Ascending aorta (tissue), 2 donors: ENCODE measurements around the gene GPRC5A. TPM values are rescaled to one million over a fixed set of nuclear protein-coding genes. Genes with fewer than 3 reads are reported as not detected.

ENCODE experiments used
- DNase-seq, 2 donors: peaks; one replicate each; pipeline ENCODE4 v3.0.0-alpha.2; 2019; ENCODE audit warnings: low spot score in 2 of 2
- H3K27ac ChIP-seq, 2 donors: fragments of 200-600 bp; sonication (generic); one replicate each; pipeline ENCODE4 v1.5.1; 2016 to 2017; ENCODE audit warnings: mild to moderate bottlenecking in 1 of 2
- H3K27me3 ChIP-seq: fragments of 200-600 bp; sonication (generic); one replicate; pipeline ENCODE4 v1.5.1; 2017
- H3K36me3 ChIP-seq, 2 donors: fragments of 200-600 bp; sonication (generic); one replicate each; pipeline ENCODE4 v1.5.1; 2016
- H3K4me1 ChIP-seq, 2 donors: fragments of 200-600 bp; sonication (generic); one replicate each; pipeline ENCODE4 v1.5.1; 2016 to 2017; ENCODE audit warnings: mild to moderate bottlenecking in 1 of 2
- H3K4me3 ChIP-seq, 2 donors: fragments of 200-600 bp; sonication (generic); one replicate each; pipeline ENCODE4 v1.5.1; 2016 to 2017; ENCODE audit warnings: mild to moderate bottlenecking in 1 of 2
- H3K9me3 ChIP-seq, 2 donors: fragments of 200-600 bp; sonication (generic); one replicate each; pipeline ENCODE4 v1.5.1; 2016
- CTCF ChIP-seq, 3 experiments: fragments of 200-600 bp in 2 of 3; fragments of 450-650 bp in 1 of 3; sonication (generic) in 2 of 3; IDR thresholded peaks; one replicate each; pipeline ENCODE4 v1.5.1; 2016 to 2019; ENCODE audit warnings: antibody characterized with exemption in 3 of 3, mild to moderate bottlenecking in 1 of 3, moderate library complexity in 1 of 3
- intact Hi-C: fragments of 100-400 bp; cut with DNase I; formaldehyde crosslinking; loops from one replicate; pipeline ENCODE4 v1.15.1; 2023
- total RNA-seq: library from RNA; depleted of rRNA; stranded (reverse); fragments of >200 nt; gene quantifications from one replicate; pipeline ENCODE4 v1.1.0, GENCODE V29; 2016

GPRC5A gene
- total RNA-seq, 1 donor from 2014 or later, result 23.8 TPM

DNA sequence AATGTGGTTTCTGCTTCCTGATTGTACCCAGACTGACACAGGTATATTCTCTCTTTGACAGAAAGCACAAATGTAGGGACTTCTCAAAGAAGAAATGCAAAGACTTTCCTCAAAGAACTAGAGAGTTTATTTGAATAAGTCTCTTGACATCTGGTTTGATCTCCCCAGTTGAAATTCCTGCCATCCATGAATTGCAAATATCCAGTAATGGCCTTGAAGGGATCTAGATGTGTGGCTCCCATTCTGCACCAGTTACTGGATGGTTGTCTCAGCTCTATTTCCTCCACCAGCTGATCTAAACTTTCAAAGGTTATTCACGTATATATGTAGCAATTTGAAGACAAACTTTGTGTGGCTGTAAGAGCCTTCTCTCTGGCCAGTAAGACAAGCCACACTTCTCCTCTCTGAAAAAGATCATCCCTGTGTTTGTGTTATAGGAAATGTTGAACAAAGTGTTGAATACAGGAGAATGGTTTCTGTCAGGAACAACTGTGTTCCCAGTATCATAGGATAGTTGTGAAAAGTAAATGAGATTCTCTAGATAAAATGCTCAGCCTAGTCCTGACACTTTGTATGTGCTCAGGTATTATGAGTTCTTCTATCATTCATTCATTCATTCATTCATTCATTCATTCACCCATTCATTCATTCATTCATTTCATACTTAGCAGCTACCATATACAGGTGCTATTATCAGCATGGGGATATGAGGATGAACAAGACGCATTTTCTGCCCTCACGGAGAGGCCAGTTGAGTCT lies 22.7 kb upstream of the GPRC5A start:
- Histone ChIP-seq H3K4me1 (no peaks in the 10 kb centered on the region), H3K27ac (no peak overlapping the region), H3K36me3 (no peaks in the 10 kb centered on the region), H3K27me3 (no peaks in the 10 kb centered on the region), H3K9me3 (no peaks in the 10 kb centered on the region), H3K4me3 (no peak overlapping the region)
- intact Hi-C loops, result no loop called here
- no peak for TF ChIP-seq CTCF (IDR thresholded peaks at IDR 0.05)
- no peak for DNase-seq

DNA sequence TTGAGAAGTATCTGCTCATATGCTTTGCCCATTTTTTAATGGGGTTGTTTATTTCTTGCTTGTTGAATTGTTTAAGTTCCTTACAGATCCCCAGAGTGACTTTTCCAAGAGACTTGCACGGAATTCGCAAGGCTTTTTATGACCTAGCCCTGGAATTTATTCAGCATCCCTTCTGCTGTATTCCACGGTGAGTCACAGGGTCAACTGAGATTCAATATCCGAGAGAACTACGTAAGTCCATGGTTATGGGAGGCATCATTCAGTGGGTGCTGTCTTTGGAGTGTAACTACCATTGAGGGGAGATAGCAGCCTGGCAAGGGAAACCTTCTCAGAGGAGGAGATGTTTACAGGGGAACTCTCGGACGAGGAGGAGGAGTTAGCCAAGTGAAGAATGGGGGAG lies 20.9 kb upstream of the GPRC5A start:
- Histone ChIP-seq H3K9me3 (no peaks in the 10 kb centered on the region), H3K27ac (no peak overlapping the region), H3K4me3 (no peak overlapping the region), H3K36me3 (no peaks in the 10 kb centered on the region), H3K4me1 (no peaks in the 10 kb centered on the region), H3K27me3 (no peaks in the 10 kb centered on the region)
- no peak for TF ChIP-seq CTCF (IDR thresholded peaks at IDR 0.05)
- intact Hi-C loops, result no loop called here
- no peak for DNase-seq

DNA sequence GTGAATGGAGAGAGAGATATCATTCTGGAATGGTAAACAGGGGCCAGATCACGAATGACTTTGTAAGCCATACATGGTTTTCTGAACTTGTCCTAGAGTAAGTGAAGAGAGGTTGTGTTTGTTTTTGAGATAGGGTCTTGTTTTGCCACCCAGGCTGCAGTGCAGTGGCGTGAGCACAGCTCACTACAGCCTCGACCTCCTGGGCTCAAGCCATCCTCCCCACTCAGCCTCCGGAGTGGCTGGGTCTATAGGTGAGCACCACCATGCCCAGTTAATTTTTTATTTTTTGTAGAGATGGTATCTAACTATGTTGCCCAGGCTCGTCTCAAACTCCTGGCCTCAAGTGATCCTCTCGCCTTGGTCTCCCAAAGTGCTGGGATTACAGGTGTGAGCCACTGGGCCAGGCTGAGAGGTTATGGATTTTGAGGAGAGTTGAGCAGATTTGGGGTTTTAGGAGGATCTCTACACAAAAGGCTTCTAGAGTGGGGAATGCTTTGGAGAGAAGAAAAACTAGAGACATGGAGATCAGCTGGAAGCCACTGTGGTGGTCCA lies 19.7 kb upstream of the GPRC5A start:
- no peaks in the 10 kb centered on the region for H3K4me1 ChIP-seq
- H3K36me3 ChIP-seq, result no peaks in the 10 kb centered on the region
- no peaks in the 10 kb centered on the region for H3K9me3 ChIP-seq
- no peak for DNase-seq
- no peak overlapping the region for H3K4me3 ChIP-seq
- intact Hi-C loops, result no loop called here
- H3K27ac ChIP-seq, result no peak overlapping the region
- no peaks in the 10 kb centered on the region for H3K27me3 ChIP-seq
- TF ChIP-seq CTCF (IDR thresholded peaks at IDR 0.05), result no peak

DNA sequence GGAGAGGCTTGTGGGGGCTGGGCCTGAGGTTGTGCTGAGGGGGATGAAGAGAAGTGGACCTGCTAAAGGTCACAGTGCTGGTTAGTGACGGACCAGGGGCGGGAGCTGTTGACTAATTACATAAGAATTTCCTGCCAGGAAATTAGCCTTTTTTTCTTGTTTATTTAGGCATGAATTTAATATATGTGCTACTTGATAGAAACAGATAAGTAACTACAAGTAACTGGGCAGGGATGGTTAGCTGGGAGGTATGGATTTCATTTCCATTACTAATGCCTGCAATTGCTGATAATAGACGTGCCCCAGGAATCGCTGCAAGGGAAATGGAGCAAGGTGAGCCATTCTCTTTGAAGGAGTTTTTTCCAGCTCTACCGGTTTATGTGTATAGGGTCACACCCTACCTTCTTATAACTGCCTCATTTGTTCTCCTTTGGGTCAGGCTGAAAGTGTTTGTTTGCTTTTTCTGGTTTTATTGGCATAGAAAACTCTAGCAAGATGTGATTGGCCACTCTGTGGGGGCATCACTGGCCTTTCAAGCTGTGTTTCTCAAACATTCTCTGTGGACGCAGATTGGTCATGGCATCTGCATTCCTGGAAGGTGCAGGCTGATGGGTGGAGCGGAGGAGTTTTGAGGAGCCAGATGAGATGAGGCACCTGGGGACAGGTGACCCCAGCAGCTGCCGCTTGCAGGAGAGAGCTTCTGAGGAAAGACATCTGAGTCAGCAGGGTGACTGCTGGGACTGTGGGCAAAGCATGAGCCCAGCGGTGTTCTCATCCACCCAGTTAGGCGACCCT lies 19.0 kb upstream of the GPRC5A start:
- H3K4me3 ChIP-seq, result no peak overlapping the region
- DNase-seq, result no peak
- H3K27ac ChIP-seq, result no peak overlapping the region
- H3K9me3 ChIP-seq, result no peaks in the 10 kb centered on the region
- H3K27me3 ChIP-seq, result no peaks in the 10 kb centered on the region
- TF ChIP-seq CTCF (IDR thresholded peaks at IDR 0.05), result no peak
- intact Hi-C loops, result no loop called here
- H3K4me1 ChIP-seq, result peaks cover 0 to 3% of the 10 kb centered on the region in 2 donors
- H3K36me3 ChIP-seq, result no peaks in the 10 kb centered on the region

GRCh38 chr12:12872934-12873275 lies 18.5 kb upstream of the GPRC5A start:
- peaks cover 0 to 9% of the 10 kb centered on the region in 2 donors for H3K4me1 ChIP-seq
- intact Hi-C loops, result no loop called here
- H3K9me3 ChIP-seq, result no peaks in the 10 kb centered on the region
- H3K27me3 ChIP-seq, result no peaks in the 10 kb centered on the region
- no peak overlapping the region for H3K4me3 ChIP-seq
- no peak for DNase-seq
- H3K27ac ChIP-seq, result no peak overlapping the region
- TF ChIP-seq CTCF (IDR thresholded peaks at IDR 0.05), result no peak
- no peaks in the 10 kb centered on the region for H3K36me3 ChIP-seq
